ENCODE measurements around the gene PNPLA4.

PNPLA4 gene

GRCh38 chrX:7852166-7852565 is 75.0 kb downstream of the PNPLA4 start:
- no peak for DNase-seq

Data from fibroblast of skin of right biceps (primary cell).